ENCODE measurements around the gene DDX47. TPM values are rescaled to one million over a fixed set of nuclear protein-coding genes. Genes with fewer than 3 reads are reported as not detected.

DDX47 gene
- total RNA-seq, 1 experiment from 2014 or later: 115 TPM

GRCh38 chr12:12794686-12795085 is 18.5 kb upstream of the DDX47 start:
- in situ Hi-C loops (cut with HindIII; ENCODE audit: low pct_unique_long_range_greater_than_20kb, low sequenced_read_pairs): no loop called here
- Histone ChIP-seq H3K27me3 (ENCODE audit: control insufficient read depth, insufficient read depth, low read length) (no peaks in the 10 kb centered on the region), H3K27ac (ENCODE audit: low read length) (peak overlapping the region; percentile 48; the same call in 1 of the 2 replicates), H3K4me3 (ENCODE audit: low read depth in 2 of 2, low read length in 2 of 2) (no peak overlapping the region), H3K36me3 (ENCODE audit: control insufficient read depth, insufficient read depth, low read length) (no peaks in the 10 kb centered on the region), H3K4me1 (ENCODE audit: control insufficient read depth, insufficient read depth, low read length) (peaks cover 35% of the 10 kb centered on the region), H3K9me3 (ENCODE audit: control insufficient read depth, insufficient read depth, low read depth, low read length) (no peaks in the 10 kb centered on the region)
- intact Hi-C loops (cut with micrococcal nuclease; ENCODE audit: unreplicated experiment): no loop called here
- DNase-seq (ENCODE audit: low read depth, low spot score) (no peak), ATAC-seq (no peak)
- no TSS peak for BruUV-seq (replicated peaks)
- TF ChIP-seq TCF7L2 (IDR thresholded peaks at IDR 0.05; ENCODE audit: low read depth, low read length): no peak
- POLR2A ChIA-PET: no interaction called here
- CTCF ChIA-PET: no interaction called here

- in situ Hi-C loops (cut with HindIII; ENCODE audit: low pct_unique_long_range_greater_than_20kb, low sequenced_read_pairs): no loop called here
- no TSS peak for BruUV-seq (replicated peaks)
- Histone ChIP-seq H3K27me3 (ENCODE audit: control insufficient read depth, insufficient read depth, low read length) (no peaks in the 10 kb centered on the region), H3K27ac (ENCODE audit: low read length) (peak overlapping the region; percentile 46; the same call in 1 of the 2 replicates), H3K36me3 (ENCODE audit: control insufficient read depth, insufficient read depth, low read length) (no peaks in the 10 kb centered on the region), H3K4me1 (ENCODE audit: control insufficient read depth, insufficient read depth, low read length) (peaks cover 22% of the 10 kb centered on the region), H3K9me3 (ENCODE audit: control insufficient read depth, insufficient read depth, low read depth, low read length) (no peaks in the 10 kb centered on the region), H3K4me3 (ENCODE audit: low read depth in 2 of 2, low read length in 2 of 2) (no peak overlapping the region)
- intact Hi-C loops (cut with micrococcal nuclease; ENCODE audit: unreplicated experiment): no loop called here
- no peak for DNase-seq (ENCODE audit: low read depth, low spot score)
- POLR2A ChIA-PET: no interaction called here
- CTCF ChIA-PET: interaction anchor here (0.6 kb wide), 1 partner anchor 16 kb away, joined by 3 read pairs; no protein-coding TSS in a partner anchor
- TF ChIP-seq POLR2AphosphoS5 (IDR thresholded peaks at IDR 0.05; ENCODE audit: low read depth, low read length) (no peak), SIN3A (IDR thresholded peaks at IDR 0.05; ENCODE audit: borderline replicate concordance, insufficient read depth, low read depth, low read length) (no peak), REST (IDR thresholded peaks at IDR 0.05; ENCODE audit: insufficient read depth in 1 of 2, low read depth in 2 of 2, low read length in 1 of 2) (no peak), TCF7L2 (IDR thresholded peaks at IDR 0.05; ENCODE audit: low read depth, low read length) (no peak), CTCF (IDR thresholded peaks at IDR 0.05) (no peak)
- ATAC-seq: no peak
Observed at GRCh38 chr12:12796171-12796570, 17.0 kb upstream of the DDX47 start.

GRCh38 chr12:12796928-12797793 is 16.0 kb upstream of the DDX47 start:
- Histone ChIP-seq H3K27me3 (ENCODE audit: control insufficient read depth, insufficient read depth, low read length) (no peaks in the 10 kb centered on the region), H3K4me3 (ENCODE audit: low read depth in 2 of 2, low read length in 2 of 2) (no peak overlapping the region), H3K36me3 (ENCODE audit: control insufficient read depth, insufficient read depth, low read length) (no peaks in the 10 kb centered on the region), H3K4me1 (ENCODE audit: control insufficient read depth, insufficient read depth, low read length) (peaks cover 12% of the 10 kb centered on the region), H3K27ac (ENCODE audit: low read length) (peak overlapping the region; percentile 52; the same call in 1 of the 2 replicates), H3K9me3 (ENCODE audit: control insufficient read depth, insufficient read depth, low read depth, low read length) (no peaks in the 10 kb centered on the region)
- CTCF ChIA-PET: no interaction called here
- in situ Hi-C loops (cut with HindIII; ENCODE audit: low pct_unique_long_range_greater_than_20kb, low sequenced_read_pairs) (no loop called here), intact Hi-C loops (cut with micrococcal nuclease; ENCODE audit: unreplicated experiment) (no loop called here)
- BruUV-seq (replicated peaks): no TSS peak
- no peak for TF ChIP-seq SIN3A (IDR thresholded peaks at IDR 0.05; ENCODE audit: borderline replicate concordance, insufficient read depth, low read depth, low read length)
- TF ChIP-seq POLR2AphosphoS5 (IDR thresholded peaks at IDR 0.05; ENCODE audit: low read depth, low read length): no peak
- no peak for TF ChIP-seq TCF7L2 (IDR thresholded peaks at IDR 0.05; ENCODE audit: low read depth, low read length)
- no peak for TF ChIP-seq CTCF (IDR thresholded peaks at IDR 0.05)
- no peak for TF ChIP-seq REST (IDR thresholded peaks at IDR 0.05; ENCODE audit: insufficient read depth in 1 of 2, low read depth in 2 of 2, low read length in 1 of 2)
- DNase-seq (ENCODE audit: low read depth, low spot score): no peak
- POLR2A ChIA-PET: interaction anchor here (0.6 kb wide), 1 partner anchor 101 kb away, joined by 9 read pairs; no protein-coding TSS in a partner anchor
- ATAC-seq: no peak
